ENCODE measurements around the gene KLHL3.

The KLHL3 gene

DNA sequence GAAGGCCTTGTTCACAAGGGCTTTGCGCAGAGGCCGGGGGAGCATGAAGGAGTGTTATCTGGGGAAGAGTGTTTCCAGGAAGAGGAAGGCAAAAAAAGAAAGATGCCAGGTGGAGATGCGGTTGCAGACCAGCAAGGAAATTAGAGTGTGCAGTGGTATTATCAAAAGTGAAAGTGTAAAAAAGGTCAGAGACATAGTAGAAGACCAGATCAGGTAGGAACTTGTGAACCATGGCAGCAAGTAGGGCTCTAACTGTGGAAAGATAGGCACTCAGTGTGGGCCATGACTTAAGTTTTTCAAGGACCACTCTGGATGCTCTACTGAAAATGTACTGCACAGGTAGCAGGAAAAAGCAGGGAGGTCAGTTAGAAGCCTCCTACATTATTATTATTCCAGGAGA lies 146.7 kb downstream of the KLHL3 start:
- H4K20me1 ChIP-seq (ENCODE audit: insufficient read depth, low read length), result no peaks in the 10 kb centered on the region
- no peak overlapping the region for H2AFZ ChIP-seq (ENCODE audit: low read length)
- no peak overlapping the region for H3K9ac ChIP-seq (ENCODE audit: low read length)
- H3K79me2 ChIP-seq (ENCODE audit: insufficient read depth, low read length), result no peaks in the 10 kb centered on the region
- no peaks in the 10 kb centered on the region for H3K4me1 ChIP-seq (ENCODE audit: insufficient read depth, low read length, severe bottlenecking)
- no peak overlapping the region for H3K27ac ChIP-seq (ENCODE audit: low read depth, low read length, poor library complexity, severe bottlenecking)
- no peaks in the 10 kb centered on the region for H3K9me3 ChIP-seq (ENCODE audit: low read length)
- no peaks in the 10 kb centered on the region for H3K36me3 ChIP-seq (ENCODE audit: insufficient read depth, low read length)
- H3K27me3 ChIP-seq (ENCODE audit: insufficient read depth, low read length), result no peaks in the 10 kb centered on the region
- no peak overlapping the region for H3K4me3 ChIP-seq (ENCODE audit: low read depth, low read length, poor library complexity, severe bottlenecking)
- no peaks in the 10 kb centered on the region for H3F3A ChIP-seq (ENCODE audit: insufficient read depth, low read length)
- no peak overlapping the region for H3K4me2 ChIP-seq (ENCODE audit: low read length)
- TF ChIP-seq, protein P1, sequence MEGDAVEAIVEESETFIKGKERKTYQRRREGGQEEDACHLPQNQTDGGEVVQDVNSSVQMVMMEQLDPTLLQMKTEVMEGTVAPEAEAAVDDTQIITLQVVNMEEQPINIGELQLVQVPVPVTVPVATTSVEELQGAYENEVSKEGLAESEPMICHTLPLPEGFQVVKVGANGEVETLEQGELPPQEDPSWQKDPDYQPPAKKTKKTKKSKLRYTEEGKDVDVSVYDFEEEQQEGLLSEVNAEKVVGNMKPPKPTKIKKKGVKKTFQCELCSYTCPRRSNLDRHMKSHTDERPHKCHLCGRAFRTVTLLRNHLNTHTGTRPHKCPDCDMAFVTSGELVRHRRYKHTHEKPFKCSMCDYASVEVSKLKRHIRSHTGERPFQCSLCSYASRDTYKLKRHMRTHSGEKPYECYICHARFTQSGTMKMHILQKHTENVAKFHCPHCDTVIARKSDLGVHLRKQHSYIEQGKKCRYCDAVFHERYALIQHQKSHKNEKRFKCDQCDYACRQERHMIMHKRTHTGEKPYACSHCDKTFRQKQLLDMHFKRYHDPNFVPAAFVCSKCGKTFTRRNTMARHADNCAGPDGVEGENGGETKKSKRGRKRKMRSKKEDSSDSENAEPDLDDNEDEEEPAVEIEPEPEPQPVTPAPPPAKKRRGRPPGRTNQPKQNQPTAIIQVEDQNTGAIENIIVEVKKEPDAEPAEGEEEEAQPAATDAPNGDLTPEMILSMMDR (IDR thresholded peaks at IDR 0.05; ENCODE audit: low read length), result no peak
- TF ChIP-seq EZH2 (IDR thresholded peaks at IDR 0.05; ENCODE audit: borderline replicate concordance, low read length), result no peak
- H3K9me2 ChIP-seq (ENCODE audit: low read depth, low read length), result no peaks in the 10 kb centered on the region

DNA sequence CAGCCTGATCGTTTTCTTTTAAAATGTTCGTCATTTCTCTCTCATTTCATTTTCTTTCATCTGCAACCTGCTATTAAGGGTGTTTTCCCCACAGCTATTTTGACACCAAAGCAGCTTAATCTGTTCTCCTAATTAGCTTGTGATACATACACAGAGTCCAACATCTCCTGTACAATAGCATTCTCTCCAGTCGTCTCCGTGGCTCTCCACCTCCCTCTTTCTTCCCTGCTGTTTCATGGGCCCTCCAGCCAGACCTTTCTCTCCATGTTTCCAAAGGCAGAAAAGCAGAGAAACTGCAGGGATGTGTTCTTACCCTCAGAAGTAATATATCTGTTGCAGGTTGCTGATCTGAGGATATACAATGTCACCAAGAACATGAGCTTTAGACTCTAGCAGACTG lies 148.0 kb downstream of the KLHL3 start:
- Histone ChIP-seq H3K4me2 (ENCODE audit: low read length) (no peak overlapping the region), H3K36me3 (ENCODE audit: insufficient read depth, low read length) (no peaks in the 10 kb centered on the region)
- TF ChIP-seq EZH2 (IDR thresholded peaks at IDR 0.05; ENCODE audit: borderline replicate concordance, low read length), result no peak
- TF ChIP-seq, protein P1 (IDR thresholded peaks at IDR 0.05; ENCODE audit: low read length), result no peak

DNA sequence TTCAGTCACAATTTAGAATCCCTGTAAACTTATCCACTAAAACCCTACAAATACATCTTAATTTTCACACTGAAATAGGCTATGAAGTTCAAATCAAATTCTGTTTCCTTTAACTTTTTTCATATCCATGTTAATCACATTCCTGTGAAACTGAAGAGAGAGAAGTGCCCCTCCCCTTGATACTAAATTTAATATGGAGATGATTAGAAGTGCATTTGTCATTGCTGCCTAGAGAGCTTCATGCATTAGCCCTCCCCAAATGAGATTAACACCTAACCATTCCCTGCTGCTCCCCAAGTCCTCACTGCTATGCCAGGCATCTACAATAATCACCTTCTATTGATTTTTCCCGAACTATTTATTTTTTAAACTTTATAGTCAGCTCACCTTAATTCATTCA lies 151.6 kb downstream of the KLHL3 start:
- Histone ChIP-seq H3K9ac (ENCODE audit: low read length) (no peak overlapping the region), H3K27ac (ENCODE audit: low read depth, low read length, poor library complexity, severe bottlenecking) (no peak overlapping the region), H3K36me3 (ENCODE audit: insufficient read depth, low read length) (no peaks in the 10 kb centered on the region), H3K79me2 (ENCODE audit: insufficient read depth, low read length) (no peaks in the 10 kb centered on the region), H3K4me2 (ENCODE audit: low read length) (no peak overlapping the region), H3K9me2 (ENCODE audit: low read depth, low read length) (no peaks in the 10 kb centered on the region), H3K27me3 (ENCODE audit: insufficient read depth, low read length) (no peaks in the 10 kb centered on the region), H3K9me3 (ENCODE audit: low read length) (no peaks in the 10 kb centered on the region), H3K4me1 (ENCODE audit: insufficient read depth, low read length, severe bottlenecking) (no peaks in the 10 kb centered on the region), H3K4me3 (ENCODE audit: low read depth, low read length, poor library complexity, severe bottlenecking) (no peak overlapping the region), H2AFZ (ENCODE audit: low read length) (no peak overlapping the region), H3F3A (ENCODE audit: insufficient read depth, low read length) (no peaks in the 10 kb centered on the region), H4K20me1 (ENCODE audit: insufficient read depth, low read length) (no peaks in the 10 kb centered on the region)
- TF ChIP-seq, protein P1 (IDR thresholded peaks at IDR 0.05; ENCODE audit: low read length), result no peak

More for the DNA sequence above, 148.0 kb downstream of the KLHL3 start:
- Histone ChIP-seq H3K27ac (ENCODE audit: low read depth, low read length, poor library complexity, severe bottlenecking) (no peak overlapping the region), H3K9me3 (ENCODE audit: low read length) (no peaks in the 10 kb centered on the region), H3K4me3 (ENCODE audit: low read depth, low read length, poor library complexity, severe bottlenecking) (no peak overlapping the region), H4K20me1 (ENCODE audit: insufficient read depth, low read length) (no peaks in the 10 kb centered on the region), H3F3A (ENCODE audit: insufficient read depth, low read length) (no peaks in the 10 kb centered on the region), H3K9ac (ENCODE audit: low read length) (no peak overlapping the region), H2AFZ (ENCODE audit: low read length) (no peak overlapping the region), H3K27me3 (ENCODE audit: insufficient read depth, low read length) (no peaks in the 10 kb centered on the region), H3K79me2 (ENCODE audit: insufficient read depth, low read length) (no peaks in the 10 kb centered on the region), H3K4me1 (ENCODE audit: insufficient read depth, low read length, severe bottlenecking) (no peaks in the 10 kb centered on the region), H3K9me2 (ENCODE audit: low read depth, low read length) (no peaks in the 10 kb centered on the region)

Measured in OCI-LY1 (cell line).